ENCODE data around the gene ITGA6.

GRCh38 chr2:172480301-172481218 is 53.2 kb downstream of the ITGA6 start:
- TF ChIP-seq POLR2AphosphoS5 (IDR thresholded peaks at IDR 0.05; ENCODE audit: low read depth, low read length) (no peak), POLR2A (IDR thresholded peaks at IDR 0.05; ENCODE audit: low read depth, low read length) (no peak), TAF1 (IDR thresholded peaks at IDR 0.05; ENCODE audit: low read depth, low read length) (no peak), SPI1 (IDR thresholded peaks at IDR 0.05; ENCODE audit: low read depth, low read length) (no peak; the same call in 1 of the 2 replicates), PAX5 (IDR thresholded peaks at IDR 0.05; ENCODE audit: insufficient read depth, low read length, severe bottlenecking) (no peak), POU2F2 (IDR thresholded peaks at IDR 0.05; ENCODE audit: low read depth, low read length) (no peak)
